Osteoblast (primary cell): ENCODE results near the gene USP53. TPM values are rescaled to one million over a fixed set of nuclear protein-coding genes. Genes with fewer than 3 reads are reported as not detected.

Experiments used
- DNase-seq: peaks from one replicate; pipeline ENCODE4 v3.0.0; 2011; ENCODE audit warnings: low spot score, mixed read lengths; ENCODE audit not compliant: insufficient read length; ENCODE audit errors: missing footprints
- H2AFZ ChIP-seq: 2 replicates; pipeline ENCODE4 v1.6.0; 2011; ENCODE audit warnings: mild to moderate bottlenecking, low read length
- H3K27ac ChIP-seq: 2 replicates; pipeline ENCODE4 v1.5.1; 2011; ENCODE audit warnings: mild to moderate bottlenecking, low read depth, low read length, moderate library complexity
- H3K27me3 ChIP-seq: 2 replicates; pipeline ENCODE4 v1.6.0; 2012; ENCODE audit warnings: mild to moderate bottlenecking, control low read depth, inconsistent platforms, low read length, moderate library complexity; ENCODE audit not compliant: insufficient read depth
- H3K36me3 ChIP-seq: 2 replicates; pipeline ENCODE4 v1.5.1; 2011; ENCODE audit warnings: mild to moderate bottlenecking, low read length, control low read depth, moderate library complexity; ENCODE audit not compliant: insufficient read depth
- H3K4me1 ChIP-seq: 2 replicates; pipeline ENCODE4 v1.5.1; 2011; ENCODE audit warnings: mild to moderate bottlenecking, low read length, control low read depth, moderate library complexity; ENCODE audit not compliant: insufficient read depth
- H3K4me2 ChIP-seq: 2 replicates; pipeline ENCODE4 v1.6.0; 2011; ENCODE audit warnings: mild to moderate bottlenecking, low read length; ENCODE audit not compliant: insufficient read depth
- H3K4me3 ChIP-seq: fragments of 200-600 bp; sonication (generic); 3 replicates; pipeline ENCODE4 v1.5.1; 2012; ENCODE audit warnings: mild to moderate bottlenecking, low read length, inconsistent platforms; ENCODE audit not compliant: insufficient read depth
- H3K79me2 ChIP-seq: 2 replicates; pipeline ENCODE4 v1.6.0; 2012; ENCODE audit warnings: mild to moderate bottlenecking, low read length, control low read depth, inconsistent platforms; ENCODE audit not compliant: insufficient read depth
- H3K9me3 ChIP-seq: 2 replicates; pipeline ENCODE4 v1.5.1; 2011; ENCODE audit warnings: low read depth, low read length, control low read depth
- H4K20me1 ChIP-seq: 2 replicates; pipeline ENCODE4 v1.6.0; 2012; ENCODE audit warnings: mild to moderate bottlenecking, low read length, control low read depth; ENCODE audit not compliant: insufficient read depth
- total RNA-seq: library from RNA; depleted of rRNA; stranded (reverse); fragments of >200 nt; gene quantifications from 2 replicates; pipeline ENCODE4 v1.2.3, GENCODE V29; 2012
- TF ChIP-seq, protein P1 (sequence below): IDR thresholded peaks from 2 replicates; pipeline ENCODE4 v1.5.1; 2011; ENCODE audit warnings: mild to moderate bottlenecking, low read depth, low read length, moderate library complexity; ENCODE audit errors: extremely low read depth

The USP53 gene
- total RNA-seq, 1 donor, result 61.9 TPM

DNA sequence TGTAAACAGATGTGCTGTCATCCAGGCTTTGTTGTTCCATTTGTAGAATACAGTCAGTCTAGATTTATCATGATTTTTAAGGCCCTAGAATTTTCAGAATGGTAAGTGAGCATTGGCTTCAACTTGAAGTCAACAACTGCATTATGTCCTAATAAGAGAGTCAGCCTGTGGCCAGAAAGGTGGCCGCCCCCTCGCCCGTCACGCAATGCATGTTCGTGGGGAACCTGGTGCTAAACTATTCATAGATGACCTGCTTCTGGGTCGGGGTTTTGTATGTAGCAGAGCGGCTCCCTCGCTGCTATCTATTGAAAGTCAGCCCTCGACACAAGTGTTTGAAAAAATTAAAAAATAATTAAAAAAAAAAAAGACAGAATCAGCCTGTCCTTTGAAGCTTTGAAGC is 24.7 kb downstream of the USP53 start:
- Histone ChIP-seq H2AFZ (no peak overlapping the region), H3K79me2 (peaks cover 18% of the 10 kb centered on the region), H3K4me2 (no peak overlapping the region), H3K27ac (no peak overlapping the region), H4K20me1 (no peaks in the 10 kb centered on the region), H3K9me3 (no peaks in the 10 kb centered on the region), H3K36me3 (peaks cover 20% of the 10 kb centered on the region), H3K4me1 (peaks cover 7% of the 10 kb centered on the region), H3K27me3 (no peaks in the 10 kb centered on the region), H3K4me3 (no peak overlapping the region)
- no peak for DNase-seq
- TF ChIP-seq, protein P1, sequence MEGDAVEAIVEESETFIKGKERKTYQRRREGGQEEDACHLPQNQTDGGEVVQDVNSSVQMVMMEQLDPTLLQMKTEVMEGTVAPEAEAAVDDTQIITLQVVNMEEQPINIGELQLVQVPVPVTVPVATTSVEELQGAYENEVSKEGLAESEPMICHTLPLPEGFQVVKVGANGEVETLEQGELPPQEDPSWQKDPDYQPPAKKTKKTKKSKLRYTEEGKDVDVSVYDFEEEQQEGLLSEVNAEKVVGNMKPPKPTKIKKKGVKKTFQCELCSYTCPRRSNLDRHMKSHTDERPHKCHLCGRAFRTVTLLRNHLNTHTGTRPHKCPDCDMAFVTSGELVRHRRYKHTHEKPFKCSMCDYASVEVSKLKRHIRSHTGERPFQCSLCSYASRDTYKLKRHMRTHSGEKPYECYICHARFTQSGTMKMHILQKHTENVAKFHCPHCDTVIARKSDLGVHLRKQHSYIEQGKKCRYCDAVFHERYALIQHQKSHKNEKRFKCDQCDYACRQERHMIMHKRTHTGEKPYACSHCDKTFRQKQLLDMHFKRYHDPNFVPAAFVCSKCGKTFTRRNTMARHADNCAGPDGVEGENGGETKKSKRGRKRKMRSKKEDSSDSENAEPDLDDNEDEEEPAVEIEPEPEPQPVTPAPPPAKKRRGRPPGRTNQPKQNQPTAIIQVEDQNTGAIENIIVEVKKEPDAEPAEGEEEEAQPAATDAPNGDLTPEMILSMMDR, result no peak

DNA sequence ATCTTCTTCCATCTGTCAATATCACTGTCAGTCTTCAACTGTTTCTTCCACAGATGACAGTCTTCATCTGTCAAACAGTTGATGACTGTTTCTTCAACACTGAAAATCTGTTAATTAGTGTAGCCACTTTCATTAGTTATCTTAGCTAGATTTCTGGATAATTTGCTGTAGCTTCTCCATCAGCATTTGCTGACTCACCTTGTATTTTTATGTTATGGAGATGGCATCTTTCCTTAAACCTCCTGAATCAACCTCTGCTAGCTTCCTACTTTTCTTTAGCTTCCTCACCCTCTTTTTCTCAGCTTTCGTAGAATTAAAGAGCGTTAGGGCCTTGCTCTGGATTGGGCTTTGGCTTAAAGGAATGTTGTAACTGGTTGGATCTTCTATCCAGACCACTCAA is 25.1 kb downstream of the USP53 start:
- Histone ChIP-seq H2AFZ (no peak overlapping the region), H3K9me3 (no peaks in the 10 kb centered on the region), H3K36me3 (peaks cover 19% of the 10 kb centered on the region), H3K27me3 (no peaks in the 10 kb centered on the region), H3K27ac (no peak overlapping the region), H3K79me2 (peaks cover 14% of the 10 kb centered on the region), H3K4me2 (no peak overlapping the region), H3K4me3 (no peak overlapping the region), H4K20me1 (no peaks in the 10 kb centered on the region), H3K4me1 (peaks cover 7% of the 10 kb centered on the region)
- DNase-seq, result no peak
- TF ChIP-seq, protein P1, result no peak

DNA sequence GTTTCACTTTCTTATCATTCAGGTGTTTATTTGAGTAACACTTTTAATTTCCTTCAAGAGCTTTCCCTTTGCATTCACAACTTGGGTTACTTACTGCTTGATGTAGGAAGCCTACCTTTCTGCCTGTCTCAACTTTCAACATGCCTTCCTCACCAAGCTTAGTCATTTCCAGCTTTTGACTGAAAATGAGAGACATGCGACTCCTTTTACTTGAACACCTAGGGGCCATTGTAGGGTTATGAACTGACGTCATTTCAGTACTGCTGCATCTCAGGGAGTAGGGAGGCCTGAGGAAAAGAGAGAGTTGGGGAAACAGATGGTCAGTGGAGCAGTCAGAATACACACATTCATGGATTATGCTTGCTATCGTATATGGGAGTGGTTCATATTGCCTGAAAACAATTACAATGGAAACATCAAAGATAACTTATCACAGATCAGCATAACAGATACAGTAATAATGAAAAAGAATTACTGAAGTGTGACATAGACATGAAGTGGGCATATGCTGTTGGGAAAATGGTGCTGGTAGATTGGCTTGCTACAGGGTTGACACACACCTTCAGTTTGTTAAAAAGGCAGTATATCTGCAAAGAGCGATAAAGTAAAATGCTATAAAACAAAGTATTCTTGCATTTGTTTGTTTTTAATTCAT is 25.7 kb downstream of the USP53 start:
- no peak for DNase-seq
- H3K4me3 ChIP-seq, result no peak overlapping the region
- no peaks in the 10 kb centered on the region for H3K27me3 ChIP-seq
- H2AFZ ChIP-seq, result no peak overlapping the region
- H3K79me2 ChIP-seq, result peaks cover 13% of the 10 kb centered on the region
- peaks cover 19% of the 10 kb centered on the region for H3K36me3 ChIP-seq
- no peak overlapping the region for H3K27ac ChIP-seq
- no peaks in the 10 kb centered on the region for H3K9me3 ChIP-seq
- H4K20me1 ChIP-seq, result no peaks in the 10 kb centered on the region
- peaks cover 7% of the 10 kb centered on the region for H3K4me1 ChIP-seq
- H3K4me2 ChIP-seq, result no peak overlapping the region
- TF ChIP-seq, protein P1, result no peak

DNA sequence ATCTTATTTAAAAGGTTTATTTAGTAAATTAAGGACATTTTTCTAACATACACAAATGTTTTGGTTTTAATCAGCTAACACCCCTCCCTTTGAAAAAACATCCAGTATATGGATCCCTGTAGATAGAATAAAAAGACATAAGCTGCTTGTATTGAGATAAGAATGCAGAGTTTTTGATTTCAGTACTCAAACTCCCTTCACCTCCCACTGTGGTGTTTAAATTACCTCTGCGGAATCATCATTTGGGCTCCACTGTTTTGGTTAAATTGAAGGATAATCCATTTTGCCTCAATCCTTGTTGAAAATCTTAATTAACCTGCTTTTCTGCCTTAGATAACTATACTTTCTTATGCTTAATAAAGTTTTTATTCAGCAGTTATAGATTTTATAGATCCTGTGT is 27.6 kb downstream of the USP53 start:
- peaks cover 20% of the 10 kb centered on the region for H3K36me3 ChIP-seq
- no peak overlapping the region for H3K4me3 ChIP-seq
- H3K4me2 ChIP-seq, result no peak overlapping the region

More for the DNA sequence above, 27.6 kb downstream of the USP53 start:
- no peak overlapping the region for H3K27ac ChIP-seq
- TF ChIP-seq, protein P1, result no peak
- DNase-seq, result no peak
- no peaks in the 10 kb centered on the region for H3K9me3 ChIP-seq
- no peaks in the 10 kb centered on the region for H4K20me1 ChIP-seq
- no peak overlapping the region for H2AFZ ChIP-seq
- no peaks in the 10 kb centered on the region for H3K4me1 ChIP-seq
- H3K79me2 ChIP-seq, result peaks cover 7% of the 10 kb centered on the region
- H3K27me3 ChIP-seq, result no peaks in the 10 kb centered on the region
